HG03108 (cell line): Measurements from ENCODE around the gene DCST1.

Experiments used
- ATAC-seq: cut with Tn5 transposase; IDR thresholded peaks from one replicate; pipeline ENCODE4 v1.9.1; 2021; ENCODE audit warnings: moderate library complexity; ENCODE audit not compliant: unreplicated experiment

The DCST1 gene

GRCh38 chr1:155001425-155001674 lies 32.3 kb upstream of the DCST1 start:
- no peak for ATAC-seq

GRCh38 chr1:155001675-155002463 lies 31.8 kb upstream of the DCST1 start:
- ATAC-seq: peak; percentile 47

GRCh38 chr1:155002464-155003226 lies 31.0 kb upstream of the DCST1 start, which contains the start of gene ZBTB7B:
Gene ZBTB7B (plus strand): TSS chr1:155002802. CDS start chr1:155014661, 11,859 bp downstream.
- ATAC-seq: no peak

- ATAC-seq: no peak
These were observed 30.3 kb upstream of the DCST1 start for GRCh38 chr1:155003227-155003765.

GRCh38 chr1:155003766-155004351 lies 29.8 kb upstream of the DCST1 start:
- no peak for ATAC-seq

- ATAC-seq: no peak
These were observed 29.1 kb upstream of the DCST1 start for GRCh38 chr1:155004352-155005075.

- ATAC-seq: no peak
These were observed 28.3 kb upstream of the DCST1 start for GRCh38 chr1:155005076-155006011.

- ATAC-seq: no peak
These were observed 27.0 kb upstream of the DCST1 start for GRCh38 chr1:155006601-155007101.

- no peak for ATAC-seq
These were observed 26.3 kb upstream of the DCST1 start for GRCh38 chr1:155007251-155007828.

- no peak for ATAC-seq
These were observed 25.3 kb upstream of the DCST1 start for GRCh38 chr1:155008015-155008941.

GRCh38 chr1:155009221-155009711 lies 24.4 kb upstream of the DCST1 start:
- no peak for ATAC-seq

GRCh38 chr1:155009742-155010141 lies 23.9 kb upstream of the DCST1 start:
- ATAC-seq: no peak

GRCh38 chr1:155010211-155010918 lies 23.3 kb upstream of the DCST1 start:
- no peak for ATAC-seq

GRCh38 chr1:155011004-155011416 lies 22.6 kb upstream of the DCST1 start:
- no peak for ATAC-seq

- ATAC-seq: no peak
These were observed 22.1 kb upstream of the DCST1 start for GRCh38 chr1:155011437-155012025.

- ATAC-seq: no peak
These were observed 21.5 kb upstream of the DCST1 start for GRCh38 chr1:155012026-155012546.
